IMR-90 (cell line): ENCODE measurements around the gene UBE2E2. TPM values are rescaled to one million over a fixed set of nuclear protein-coding genes. Genes with fewer than 3 reads are reported as not detected.

Experiments used
- ATAC-seq: fragments of 200-7000 bp; cut with Tn5 transposase; 2 replicates; pipeline ENCODE4 v1.9.1; 2020; ENCODE audit warnings: low read depth, mild to moderate bottlenecking, moderate library complexity
- BruUV-seq: library from RNA; stranded (reverse); fragments of 400-500 nt; replicated peaks from 2 replicates; lab custom pipeline; 2021; lab: Mats Ljungman, UMichigan
- CTCF ChIA-PET: fragments of 300-600 bp; formaldehyde crosslinking; extraction: SDS; loops from one replicate; lab custom pipeline; 2021; ENCODE audit warnings: antibody characterized with exemption; lab: Yijun Ruan, JAX
- POLR2A ChIA-PET: fragments of 300-600 bp; sonication (Branson Sonifier 250); formaldehyde crosslinking; loops from one replicate; lab custom pipeline; 2022; ENCODE audit warnings: antibody characterized with exemption; ENCODE audit not compliant: unreplicated experiment; lab: Charles Lee
- DNase-seq: peaks from one replicate; pipeline ENCODE4 v3.0.0; 2013
- H2AFZ ChIP-seq: replicated peaks from 2 replicates; pipeline ENCODE3; 2013; ENCODE audit warnings: low read length, mild to moderate bottlenecking; ENCODE audit not compliant: poor library complexity
- H2AK5ac ChIP-seq: 2 replicates; pipeline ENCODE4 v1.6.1; 2013; ENCODE audit warnings: low read depth, low read length, inconsistent platforms
- H2AK9ac ChIP-seq: replicated peaks from 2 replicates; pipeline ENCODE3; 2013; ENCODE audit warnings: mild to moderate bottlenecking, low read depth, low read length, moderate library complexity; ENCODE audit not compliant: poor library complexity
- H2BK120ac ChIP-seq: 2 replicates; pipeline ENCODE4 v1.6.1; 2013; ENCODE audit warnings: low read depth, low read length, inconsistent platforms
- H2BK15ac ChIP-seq: 3 replicates; pipeline ENCODE4 v1.6.1; 2013; ENCODE audit warnings: low read depth, low read length, inconsistent platforms
- H2BK20ac ChIP-seq: 2 replicates; pipeline ENCODE4 v1.6.1; 2013; ENCODE audit warnings: low read depth, mild to moderate bottlenecking, inconsistent platforms, low read length, moderate library complexity
- H2BK5ac ChIP-seq: 2 replicates; pipeline ENCODE4 v1.6.1; 2013; ENCODE audit warnings: mild to moderate bottlenecking, low read depth, low read length, inconsistent platforms; ENCODE audit not compliant: poor library complexity, severe bottlenecking
- H3K14ac ChIP-seq: replicated peaks from 2 replicates; pipeline ENCODE4 v1.6.1; 2013; ENCODE audit warnings: low read depth, low read length, inconsistent platforms
- H3K18ac ChIP-seq: 2 replicates; pipeline ENCODE4 v1.6.1; 2013; ENCODE audit warnings: low read depth, low read length, control low read depth
- H3K23ac ChIP-seq: 2 replicates; pipeline ENCODE4 v1.6.1; 2013; ENCODE audit warnings: low read depth, low read length, inconsistent platforms
- H3K27ac ChIP-seq: 2 replicates; pipeline ENCODE4 v1.5.1; 2013; ENCODE audit warnings: mild to moderate bottlenecking, control low read depth, low read length; ENCODE audit not compliant: insufficient read depth
- H3K27me3 ChIP-seq: 2 replicates; pipeline ENCODE4 v1.6.1; 2013; ENCODE audit warnings: low read length; ENCODE audit not compliant: control insufficient read depth, insufficient read depth
- H3K36me3 ChIP-seq: 2 replicates; pipeline ENCODE4 v1.6.1; 2013; ENCODE audit warnings: low read length, mixed read lengths; ENCODE audit not compliant: control insufficient read depth, insufficient read depth
- H3K4ac ChIP-seq: 2 replicates; pipeline ENCODE4 v1.6.1; 2013; ENCODE audit warnings: low read depth, low read length, inconsistent platforms
- H3K4me1 ChIP-seq: 2 replicates; pipeline ENCODE4 v1.6.1; 2013; ENCODE audit warnings: low read length, mixed read lengths; ENCODE audit not compliant: control insufficient read depth, insufficient read depth
- H3K4me2 ChIP-seq: 2 replicates; pipeline ENCODE4 v1.6.1; 2013; ENCODE audit warnings: low read depth, mild to moderate bottlenecking, control low read depth, low read length, moderate library complexity
- H3K4me3 ChIP-seq: 2 replicates; pipeline ENCODE4 v1.5.1; 2013; ENCODE audit warnings: low read depth, mild to moderate bottlenecking, control low read depth, low read length, moderate library complexity; ENCODE audit not compliant: insufficient read depth
- H3K56ac ChIP-seq: 2 replicates; pipeline ENCODE4 v1.6.1; 2013; ENCODE audit warnings: low read length, inconsistent platforms; ENCODE audit not compliant: insufficient read depth; ENCODE audit errors: extremely low read depth
- H3K79me1 ChIP-seq, 2 experiments: 2 replicates each; pipeline ENCODE4 v1.6.1; 2013; ENCODE audit warnings: low read length in 2 of 2, inconsistent platforms in 1 of 2, low read depth in 1 of 2
- H3K9ac ChIP-seq: 2 replicates; pipeline ENCODE4 v1.6.1; 2013; ENCODE audit warnings: low read depth, low read length, control low read depth
- H3K9me1 ChIP-seq: 2 replicates; pipeline ENCODE4 v1.6.1; 2013; ENCODE audit warnings: low read length, inconsistent platforms; ENCODE audit not compliant: insufficient read depth
- H3K9me3 ChIP-seq: 2 replicates; pipeline ENCODE4 v1.6.1; 2013; ENCODE audit warnings: low read length; ENCODE audit not compliant: control insufficient read depth, insufficient read depth
- H4K20me1 ChIP-seq: 2 replicates; pipeline ENCODE4 v1.6.1; 2013; ENCODE audit warnings: low read length, inconsistent platforms; ENCODE audit not compliant: insufficient read depth
- H4K5ac ChIP-seq: 2 replicates; pipeline ENCODE4 v1.6.1; 2013; ENCODE audit warnings: mild to moderate bottlenecking, low read depth, low read length, control low read depth
- H4K8ac ChIP-seq, 2 experiments: 2 replicates each; pipeline ENCODE4 v1.6.1; 2013; ENCODE audit warnings: low read depth in 2 of 2, low read length in 2 of 2, control low read depth in 1 of 2, inconsistent platforms in 1 of 2
- H4K91ac ChIP-seq: 2 replicates; pipeline ENCODE4 v1.6.1; 2013; ENCODE audit warnings: low read depth, low read length, inconsistent platforms; ENCODE audit not compliant: insufficient read depth
- BHLHE40 ChIP-seq: fragments of 150-350 bp; IDR thresholded peaks from 2 replicates; pipeline ENCODE4 v1.6.1; 2016; ENCODE audit warnings: mild to moderate bottlenecking, low read depth, low read length
- FOS ChIP-seq: fragments of 150-350 bp; IDR thresholded peaks from 2 replicates; pipeline ENCODE4 v1.6.1; 2016; ENCODE audit warnings: low read depth, low read length
- MAZ ChIP-seq: IDR thresholded peaks from 2 replicates; pipeline ENCODE4 v1.6.1; 2012; ENCODE audit warnings: low read depth, mild to moderate bottlenecking, low read length, improper control_type of control experiment, moderate library complexity, borderline replicate concordance
- MXI1 ChIP-seq: IDR thresholded peaks from 2 replicates; pipeline ENCODE4 v1.6.1; 2012; ENCODE audit warnings: low read depth, mild to moderate bottlenecking, low read length, moderate library complexity, borderline replicate concordance
- POLR2A ChIP-seq: IDR thresholded peaks from 2 replicates; pipeline ENCODE4 v1.6.1; 2012; ENCODE audit warnings: mild to moderate bottlenecking, low read depth, low read length
- RAD21 ChIP-seq: IDR thresholded peaks from 2 replicates; pipeline ENCODE4 v1.6.1; 2012; ENCODE audit warnings: low read length, improper control_type of control experiment
- RFX5 ChIP-seq: IDR thresholded peaks from 2 replicates; pipeline ENCODE4 v1.8.0; 2012; ENCODE audit warnings: low read depth, mild to moderate bottlenecking, low read length, moderate library complexity
- WGBS, 2 experiments: methylation state at CpG; one replicate each; pipeline versions ENCODE4 v1.1.5 to v1.1.7; 2013; ENCODE audit warnings: missing lambda C conversion rate in 2 of 2; ENCODE audit not compliant: insufficient read length in 1 of 2; ENCODE audit errors: extremely low coverage in 2 of 2; 5-methylcytosine and 5-hydroxymethylcytosine counted together
- dilution Hi-C: fragments of 300-500 bp; cut with HindIII; formaldehyde crosslinking; loops from one replicate; pipeline ENCODE4 v1.14.3; 2018; ENCODE audit warnings: low sequenced_read_pairs; ENCODE audit not compliant: unreplicated experiment
- in situ Hi-C: fragments of 300-500 bp; cut with MboI; formaldehyde crosslinking; loops from 3 replicates; pipeline ENCODE4 v1.14.3; 2019; ENCODE audit warnings: low sequenced_read_pairs, inconsistent platforms, mixed read lengths
- intact Hi-C: fragments of 100-400 bp; cut with micrococcal nuclease; formaldehyde crosslinking; loops from 2 replicates; pipeline ENCODE4 v1.10.0; 2022
- polyA plus RNA-seq, 3 experiments: library from polyadenylated mRNA; depleted of rRNA; stranded (reverse); fragments of >200 nt; gene quantifications; 2 replicates each; pipeline ENCODE4 v1.2.3, GENCODE V29; 2012; ENCODE audit warnings: low replicate concordance in 1 of 3
- total RNA-seq: library from RNA; depleted of rRNA; stranded (reverse); fragments of >200 nt; gene quantifications from 2 replicates; pipeline ENCODE4 v1.2.3, GENCODE V29; 2012
- TF ChIP-seq, protein P1 (sequence below): conservative IDR thresholded peaks from 2 replicates; pipeline ENCODE4 v1.5.1; 2012; ENCODE audit warnings: mild to moderate bottlenecking, low read depth, low read length, improper control_type of control experiment
- TF ChIP-seq, protein P2 (sequence below): fragments of 150-350 bp; IDR thresholded peaks from 2 replicates; pipeline ENCODE4 v1.6.1; 2016; ENCODE audit warnings: low read depth, mild to moderate bottlenecking, low read length, moderate library complexity, borderline replicate concordance

The UBE2E2 gene
- total and polyA plus RNA-seq, 2 of the 4 experiments (the other 2 are of a cell fraction): 18.6 to 32.7 TPM

DNA sequence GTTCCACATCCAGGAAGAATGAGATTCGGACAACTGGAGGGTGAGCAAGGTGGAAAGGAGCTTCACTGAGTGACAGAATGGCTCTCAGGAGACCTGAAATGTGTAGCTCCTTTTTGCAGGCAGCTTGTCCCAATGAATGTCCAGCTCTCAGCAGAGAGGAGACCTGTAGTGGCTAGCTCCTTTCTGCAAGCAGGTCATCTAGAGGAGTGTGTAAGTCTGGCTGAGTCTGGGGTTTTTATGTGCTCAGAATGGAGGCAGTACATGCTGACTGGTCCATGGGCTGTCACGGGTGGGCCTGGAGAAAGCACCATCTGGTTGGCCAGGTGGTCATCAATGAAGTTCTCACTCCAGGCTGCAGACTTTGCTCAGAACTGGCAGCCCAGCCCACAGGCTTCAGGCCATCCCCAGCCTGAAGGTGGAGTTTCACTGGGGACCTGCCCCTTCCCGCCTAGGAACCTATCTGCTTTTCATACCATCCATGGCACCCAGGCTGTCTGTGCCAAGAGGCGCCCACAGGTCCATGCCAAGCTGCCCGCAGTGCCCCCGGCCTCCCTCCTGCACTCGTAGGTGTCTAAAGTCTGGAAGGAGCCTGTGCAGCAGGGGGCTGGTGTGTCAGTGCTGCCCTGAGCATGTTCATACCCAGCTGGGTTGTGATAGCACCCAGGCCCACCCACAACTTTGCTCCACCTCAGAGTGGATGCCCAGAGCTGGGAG is 276.6 kb downstream of the UBE2E2 start:
- Histone ChIP-seq H2BK20ac (no peak overlapping the region), H3K14ac (no peak overlapping the region), H3K9me1 (no peaks in the 10 kb centered on the region), H3K79me1 (peaks cover 0 to 4% of the 10 kb centered on the region in 2 experiments; a peak in 2 of 4 replicates), H3K9me3 (peaks cover 8% of the 10 kb centered on the region; the same call in 1 of the 2 replicates), H3K56ac (no peak overlapping the region), H3K27me3 (no peaks in the 10 kb centered on the region), H2AK9ac (no peak overlapping the region), H3K4me3 (no peak overlapping the region), H2BK5ac (no peak overlapping the region), H4K20me1 (no peaks in the 10 kb centered on the region), H3K27ac (no peak overlapping the region), H4K91ac (no peak overlapping the region), H2BK120ac (no peak overlapping the region), H2BK15ac (no peak overlapping the region), H3K9ac (no peak overlapping the region), H4K8ac (no peak overlapping the region), H2AFZ (no peak overlapping the region), H3K23ac (no peak overlapping the region), H3K4ac (no peak overlapping the region), H3K36me3 (no peaks in the 10 kb centered on the region), H4K5ac (no peak overlapping the region), H3K4me2 (no peak overlapping the region), H3K4me1 (peaks cover 2% of the 10 kb centered on the region; the same call in 1 of the 2 replicates), H3K18ac (no peak overlapping the region), H2AK5ac (no peak overlapping the region)
- in situ Hi-C loops: no loop called here
- dilution Hi-C loops: no loop called here
- DNase-seq: no peak
- no TSS peak for BruUV-seq
- intact Hi-C loops: no loop called here
- 90% methylated on average over 2 of the region's 7 CpGs; no CpG with 5 or more reads in 1 of the 2 experiments for WGBS, 2 experiments
- no peak for TF ChIP-seq MXI1
- TF ChIP-seq, protein P1, sequence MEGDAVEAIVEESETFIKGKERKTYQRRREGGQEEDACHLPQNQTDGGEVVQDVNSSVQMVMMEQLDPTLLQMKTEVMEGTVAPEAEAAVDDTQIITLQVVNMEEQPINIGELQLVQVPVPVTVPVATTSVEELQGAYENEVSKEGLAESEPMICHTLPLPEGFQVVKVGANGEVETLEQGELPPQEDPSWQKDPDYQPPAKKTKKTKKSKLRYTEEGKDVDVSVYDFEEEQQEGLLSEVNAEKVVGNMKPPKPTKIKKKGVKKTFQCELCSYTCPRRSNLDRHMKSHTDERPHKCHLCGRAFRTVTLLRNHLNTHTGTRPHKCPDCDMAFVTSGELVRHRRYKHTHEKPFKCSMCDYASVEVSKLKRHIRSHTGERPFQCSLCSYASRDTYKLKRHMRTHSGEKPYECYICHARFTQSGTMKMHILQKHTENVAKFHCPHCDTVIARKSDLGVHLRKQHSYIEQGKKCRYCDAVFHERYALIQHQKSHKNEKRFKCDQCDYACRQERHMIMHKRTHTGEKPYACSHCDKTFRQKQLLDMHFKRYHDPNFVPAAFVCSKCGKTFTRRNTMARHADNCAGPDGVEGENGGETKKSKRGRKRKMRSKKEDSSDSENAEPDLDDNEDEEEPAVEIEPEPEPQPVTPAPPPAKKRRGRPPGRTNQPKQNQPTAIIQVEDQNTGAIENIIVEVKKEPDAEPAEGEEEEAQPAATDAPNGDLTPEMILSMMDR: no peak
- no peak for TF ChIP-seq RFX5
- TF ChIP-seq, protein P2, sequence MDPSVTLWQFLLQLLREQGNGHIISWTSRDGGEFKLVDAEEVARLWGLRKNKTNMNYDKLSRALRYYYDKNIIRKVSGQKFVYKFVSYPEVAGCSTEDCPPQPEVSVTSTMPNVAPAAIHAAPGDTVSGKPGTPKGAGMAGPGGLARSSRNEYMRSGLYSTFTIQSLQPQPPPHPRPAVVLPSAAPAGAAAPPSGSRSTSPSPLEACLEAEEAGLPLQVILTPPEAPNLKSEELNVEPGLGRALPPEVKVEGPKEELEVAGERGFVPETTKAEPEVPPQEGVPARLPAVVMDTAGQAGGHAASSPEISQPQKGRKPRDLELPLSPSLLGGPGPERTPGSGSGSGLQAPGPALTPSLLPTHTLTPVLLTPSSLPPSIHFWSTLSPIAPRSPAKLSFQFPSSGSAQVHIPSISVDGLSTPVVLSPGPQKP: no peak
- TF ChIP-seq RAD21: no peak
- TF ChIP-seq BHLHE40: no peak
- TF ChIP-seq POLR2A: no peak
- TF ChIP-seq FOS: no peak
- TF ChIP-seq MAZ: no peak
- no peak for ATAC-seq
- ChIA-PET POLR2A (interaction anchor here (0.5 kb wide), 1 partner anchor 8 kb away, joined by 5 read pairs; no protein-coding TSS in a partner anchor), CTCF (no interaction called here)
